Body of pancreas (tissue), 4 donors: Measurements from ENCODE around the gene PAGR1.

Experiments used
- POLR2A ChIP-seq, 3 donors: fragments of 450-650 bp; IDR thresholded peaks; one replicate each; pipeline ENCODE4 v1.6.1; 2016; ENCODE audit warnings: antibody characterized with exemption in 3 of 3, mild to moderate bottlenecking in 2 of 3
- TF ChIP-seq, protein P1 (sequence below), 7 experiments: fragments of 450-650 bp in 4 of 7; fragments of 200-600 bp in 3 of 7; sonication (generic) in 3 of 7; IDR thresholded peaks; one replicate each; pipeline ENCODE4 v1.5.1; 2016 to 2019; ENCODE audit warnings: antibody characterized with exemption in 7 of 7

DNA sequence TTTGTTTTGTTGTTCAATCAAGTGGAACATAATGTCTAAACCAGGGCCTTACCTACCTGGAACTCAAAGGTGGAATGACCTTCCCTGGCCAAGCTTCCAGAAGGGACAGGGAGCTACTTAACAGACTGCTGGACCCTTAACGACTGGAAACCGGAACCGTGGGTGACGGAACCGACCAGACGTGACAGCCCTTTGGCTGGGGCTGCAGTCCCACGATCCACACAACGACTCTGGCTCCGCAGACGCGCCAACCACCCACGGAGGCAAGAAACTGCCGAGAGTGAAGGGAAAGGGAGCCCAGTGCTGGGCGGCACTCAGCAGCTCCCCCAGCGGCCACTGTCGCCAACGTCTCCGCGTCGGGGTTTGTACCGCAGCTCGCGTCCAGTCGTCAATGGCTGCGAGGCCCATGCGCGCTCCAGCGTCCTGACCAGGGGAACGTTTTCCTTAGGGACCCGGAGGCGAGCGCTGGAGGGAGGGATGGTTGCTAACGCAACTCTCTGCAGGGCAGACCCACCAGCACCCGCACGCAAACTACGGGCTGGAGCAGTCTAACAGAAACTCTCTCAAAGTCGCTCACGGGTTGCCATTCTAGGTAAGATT lies 31.0 kb upstream of the PAGR1 start:
- TF ChIP-seq, protein P1, sequence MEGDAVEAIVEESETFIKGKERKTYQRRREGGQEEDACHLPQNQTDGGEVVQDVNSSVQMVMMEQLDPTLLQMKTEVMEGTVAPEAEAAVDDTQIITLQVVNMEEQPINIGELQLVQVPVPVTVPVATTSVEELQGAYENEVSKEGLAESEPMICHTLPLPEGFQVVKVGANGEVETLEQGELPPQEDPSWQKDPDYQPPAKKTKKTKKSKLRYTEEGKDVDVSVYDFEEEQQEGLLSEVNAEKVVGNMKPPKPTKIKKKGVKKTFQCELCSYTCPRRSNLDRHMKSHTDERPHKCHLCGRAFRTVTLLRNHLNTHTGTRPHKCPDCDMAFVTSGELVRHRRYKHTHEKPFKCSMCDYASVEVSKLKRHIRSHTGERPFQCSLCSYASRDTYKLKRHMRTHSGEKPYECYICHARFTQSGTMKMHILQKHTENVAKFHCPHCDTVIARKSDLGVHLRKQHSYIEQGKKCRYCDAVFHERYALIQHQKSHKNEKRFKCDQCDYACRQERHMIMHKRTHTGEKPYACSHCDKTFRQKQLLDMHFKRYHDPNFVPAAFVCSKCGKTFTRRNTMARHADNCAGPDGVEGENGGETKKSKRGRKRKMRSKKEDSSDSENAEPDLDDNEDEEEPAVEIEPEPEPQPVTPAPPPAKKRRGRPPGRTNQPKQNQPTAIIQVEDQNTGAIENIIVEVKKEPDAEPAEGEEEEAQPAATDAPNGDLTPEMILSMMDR (IDR thresholded peaks at IDR 0.05), result peak; percentile 64 to 85 (median 77)
- TF ChIP-seq POLR2A (IDR thresholded peaks at IDR 0.05), result peak in 1 of 3 donors; percentile 25
